NCI-H526 treated with DMSO at 0.1 percent for 48 hours (cell line): ENCODE data around the gene CPNE5.

Experiments used
- DNase-seq: peaks from one replicate; lab custom pipeline; 2025; lab: John Stamatoyannopoulos, UW

Gene CPNE5

DNA sequence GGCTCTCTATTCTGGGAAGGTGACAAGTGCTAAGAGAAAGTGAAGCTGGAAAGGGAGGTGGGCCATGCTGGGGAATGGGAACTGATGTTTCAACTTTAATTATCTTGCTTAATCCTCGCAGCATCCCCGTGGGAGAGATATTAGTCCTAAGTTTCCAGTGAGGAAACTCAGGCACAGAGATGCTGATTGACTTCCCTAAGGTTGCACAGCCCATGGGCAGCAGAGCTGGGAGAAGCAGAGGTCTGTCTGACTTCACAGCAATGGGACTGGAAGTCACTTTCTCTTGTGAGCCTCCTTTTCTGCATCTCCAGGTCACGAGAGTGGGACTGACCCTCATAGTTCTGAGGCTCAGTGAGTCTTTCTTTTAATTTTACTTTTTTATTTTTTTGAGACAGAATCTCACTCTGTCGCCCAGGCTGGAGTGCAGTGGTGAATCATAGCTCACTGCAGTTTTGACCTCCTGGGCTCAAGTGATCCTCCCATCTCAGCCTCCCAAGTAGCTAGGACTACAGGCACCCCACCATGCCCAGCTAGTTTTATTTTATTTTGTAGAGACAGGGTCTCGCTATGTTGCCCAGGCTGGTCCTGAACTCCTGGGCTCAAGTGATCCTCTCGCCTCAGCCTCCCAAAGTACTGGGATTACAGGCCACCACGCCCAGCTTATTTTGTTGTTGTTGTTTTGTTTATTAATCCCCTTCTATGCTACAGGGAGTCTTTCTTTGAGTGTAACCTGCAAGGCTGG, 139.0 kb downstream of the CPNE5 start:
- DNase-seq = no peak

DNA sequence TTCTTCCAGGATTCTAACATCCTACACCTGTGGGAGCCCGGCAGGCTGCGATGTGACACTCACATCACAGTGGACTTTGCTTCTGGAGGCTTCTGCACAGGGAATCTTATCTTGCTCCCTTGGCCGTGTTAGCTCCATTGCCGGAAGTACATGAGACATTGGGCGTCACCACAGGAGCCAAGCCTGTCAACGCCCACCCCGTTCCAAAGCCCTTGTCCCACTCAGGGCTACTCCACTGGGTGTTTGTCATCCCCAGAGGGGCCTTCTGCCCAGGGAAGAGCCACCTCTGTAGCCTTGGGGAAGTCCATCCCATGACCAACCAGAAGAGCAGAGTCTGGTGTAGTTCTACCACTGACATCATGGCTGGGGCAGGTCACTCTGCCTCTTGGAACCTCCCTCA, 139.9 kb downstream of the CPNE5 start:
- no peak for DNase-seq

DNA sequence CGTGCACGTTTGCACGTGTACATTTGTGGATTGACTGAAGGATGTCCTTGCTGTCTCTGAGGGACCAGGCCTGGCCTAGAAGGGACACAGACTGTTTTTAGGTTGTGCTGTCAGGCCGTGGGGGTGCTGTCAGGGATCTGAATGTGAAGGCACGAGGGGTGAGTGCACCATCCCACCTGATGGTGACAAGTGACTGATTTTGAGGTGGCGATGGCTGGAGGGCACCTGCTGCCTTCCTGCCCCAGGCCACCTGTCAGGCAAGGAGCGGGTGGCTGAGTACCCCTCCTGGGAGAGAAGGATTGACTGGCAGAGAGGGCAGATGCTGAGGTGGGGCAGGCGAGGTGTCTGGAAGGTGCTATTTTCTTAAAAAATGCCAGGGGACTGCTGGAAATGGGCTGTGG, 140.4 kb downstream of the CPNE5 start:
- no peak for DNase-seq

- DNase-seq = no peak
Measured at GRCh38 chr6:36698196-36698595, 141.0 kb downstream of the CPNE5 start.

GRCh38 chr6:36697481-36697903, 141.8 kb downstream of the CPNE5 start, which contains the start of gene RAB44:
TSS of gene RAB44 (plus strand) at chr6:36697826. CDS start at chr6:36704236, 6,410 bp downstream.
- no peak for DNase-seq

DNA sequence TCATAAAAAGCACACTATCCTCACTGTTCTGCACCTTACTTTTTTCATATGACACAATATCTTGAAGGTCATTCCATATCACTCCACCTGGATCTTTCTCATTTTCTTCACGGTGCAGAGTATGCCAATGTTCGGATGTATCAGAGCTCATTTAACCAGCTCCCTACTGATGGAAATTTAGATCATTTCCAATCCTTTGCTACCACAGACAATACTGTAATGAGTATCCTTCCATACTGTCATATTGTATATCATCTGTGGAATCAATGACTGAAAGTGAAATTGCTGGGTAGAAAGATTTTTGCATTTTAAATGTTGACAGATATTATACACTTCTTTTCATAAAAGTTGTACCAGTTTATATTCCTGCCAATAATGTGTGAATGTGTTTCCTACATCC, 143.8 kb downstream of the CPNE5 start:
- no peak for DNase-seq

GRCh38 chr6:36694616-36695015, 144.6 kb downstream of the CPNE5 start:
- DNase-seq = no peak

DNA sequence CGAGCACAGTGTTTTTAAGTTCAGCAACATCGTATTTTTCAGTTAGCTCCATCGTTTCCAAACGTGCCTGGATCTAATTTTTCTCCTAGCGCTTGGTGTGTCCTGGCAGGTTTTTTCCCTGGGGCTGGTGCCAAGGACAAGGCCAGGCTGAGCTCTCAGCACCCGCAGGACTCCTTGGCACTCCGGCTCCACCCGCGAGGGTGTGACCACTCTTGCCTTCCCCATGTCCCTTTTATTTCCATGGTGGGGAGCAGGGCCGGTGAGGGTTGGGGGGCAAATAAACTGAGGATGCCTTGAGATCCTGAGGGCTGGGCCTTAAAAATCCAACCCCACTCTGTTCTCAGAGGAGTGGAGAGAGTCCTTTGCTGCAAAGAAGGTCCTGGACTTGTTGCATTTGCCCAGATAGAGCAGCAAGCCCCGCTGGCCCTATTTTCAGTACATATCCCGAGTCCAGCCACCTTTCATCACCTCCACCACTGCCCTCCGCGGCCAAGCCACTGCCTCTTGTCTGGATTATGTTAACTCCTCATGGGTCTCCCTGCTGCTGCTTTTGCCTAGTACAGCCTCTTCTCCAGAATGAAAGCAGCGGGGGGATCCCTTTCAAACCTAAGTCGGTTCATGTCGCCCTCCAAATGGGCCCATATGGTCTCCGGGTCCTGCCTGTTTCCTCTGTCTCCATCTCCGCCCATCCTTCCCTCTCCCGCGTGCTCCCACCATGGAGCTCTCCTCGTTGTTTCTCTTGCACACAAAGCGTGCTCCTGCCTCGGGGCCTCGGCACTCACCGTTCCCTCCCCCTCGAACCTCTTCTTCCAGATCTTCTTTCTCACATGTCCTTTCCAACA, 146.2 kb downstream of the CPNE5 start:
- DNase-seq = no peak

GRCh38 chr6:36692220-36692619, 147.0 kb downstream of the CPNE5 start:
- no peak for DNase-seq

DNA sequence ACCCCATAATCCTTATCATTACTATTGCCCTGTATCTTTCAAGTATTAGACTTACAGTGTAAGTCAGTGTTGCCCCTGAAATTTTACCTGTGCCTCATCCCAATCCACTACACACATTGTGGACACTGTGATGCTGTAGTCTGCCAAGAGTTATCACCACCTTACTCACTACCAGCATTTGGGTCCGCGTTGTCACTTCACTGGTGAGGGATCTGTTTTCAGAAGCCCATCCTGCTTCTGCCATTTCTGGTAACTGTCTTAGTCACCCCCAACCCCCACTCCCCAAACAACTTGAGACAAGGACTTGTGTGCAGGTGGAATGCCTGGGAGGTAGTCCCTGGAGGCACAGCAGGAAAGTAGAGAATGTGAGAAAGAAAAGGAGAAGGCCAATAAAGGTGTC, 147.6 kb downstream of the CPNE5 start:
- DNase-seq = no peak

GRCh38 chr6:36691011-36691410, 148.2 kb downstream of the CPNE5 start:
- DNase-seq = no peak
